ENCODE measurements around the gene PTCD2. TPM values are rescaled to one million over a fixed set of nuclear protein-coding genes. Genes with fewer than 3 reads are reported as not detected.

Gene PTCD2
- total RNA-seq, 1 donor from 2014 or later: 3.4 TPM

GRCh38 chr5:72407078-72407477 is 86.9 kb downstream of the PTCD2 start:
- TF ChIP-seq, protein P1, sequence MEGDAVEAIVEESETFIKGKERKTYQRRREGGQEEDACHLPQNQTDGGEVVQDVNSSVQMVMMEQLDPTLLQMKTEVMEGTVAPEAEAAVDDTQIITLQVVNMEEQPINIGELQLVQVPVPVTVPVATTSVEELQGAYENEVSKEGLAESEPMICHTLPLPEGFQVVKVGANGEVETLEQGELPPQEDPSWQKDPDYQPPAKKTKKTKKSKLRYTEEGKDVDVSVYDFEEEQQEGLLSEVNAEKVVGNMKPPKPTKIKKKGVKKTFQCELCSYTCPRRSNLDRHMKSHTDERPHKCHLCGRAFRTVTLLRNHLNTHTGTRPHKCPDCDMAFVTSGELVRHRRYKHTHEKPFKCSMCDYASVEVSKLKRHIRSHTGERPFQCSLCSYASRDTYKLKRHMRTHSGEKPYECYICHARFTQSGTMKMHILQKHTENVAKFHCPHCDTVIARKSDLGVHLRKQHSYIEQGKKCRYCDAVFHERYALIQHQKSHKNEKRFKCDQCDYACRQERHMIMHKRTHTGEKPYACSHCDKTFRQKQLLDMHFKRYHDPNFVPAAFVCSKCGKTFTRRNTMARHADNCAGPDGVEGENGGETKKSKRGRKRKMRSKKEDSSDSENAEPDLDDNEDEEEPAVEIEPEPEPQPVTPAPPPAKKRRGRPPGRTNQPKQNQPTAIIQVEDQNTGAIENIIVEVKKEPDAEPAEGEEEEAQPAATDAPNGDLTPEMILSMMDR (IDR thresholded peaks at IDR 0.05; ENCODE audit: insufficient read depth, low read length, severe bottlenecking): no peak
- no peaks in the 10 kb centered on the region for H3K36me3 ChIP-seq (ENCODE audit: control insufficient read depth, insufficient read depth, low read length)
- H3K4me3 ChIP-seq (ENCODE audit: low read depth, low read length): no peak overlapping the region
- DNase-seq (ENCODE audit: low read depth) (no peak), FAIRE-seq (no peak)
- no peaks in the 10 kb centered on the region for H3K27me3 ChIP-seq (ENCODE audit: control insufficient read depth, insufficient read depth, low read length)

- Histone ChIP-seq H3K27me3 (ENCODE audit: control insufficient read depth, insufficient read depth, low read length) (no peaks in the 10 kb centered on the region), H3K4me3 (ENCODE audit: low read depth, low read length) (no peak overlapping the region), H3K36me3 (ENCODE audit: control insufficient read depth, insufficient read depth, low read length) (no peaks in the 10 kb centered on the region)
- no peak for FAIRE-seq
- TF ChIP-seq, protein P1 (IDR thresholded peaks at IDR 0.05; ENCODE audit: insufficient read depth, low read length, severe bottlenecking): no peak
- peak; percentile 39 for DNase-seq (ENCODE audit: low read depth)
Measured at GRCh38 chr5:72407541-72407940, 87.4 kb downstream of the PTCD2 start.

DNA sequence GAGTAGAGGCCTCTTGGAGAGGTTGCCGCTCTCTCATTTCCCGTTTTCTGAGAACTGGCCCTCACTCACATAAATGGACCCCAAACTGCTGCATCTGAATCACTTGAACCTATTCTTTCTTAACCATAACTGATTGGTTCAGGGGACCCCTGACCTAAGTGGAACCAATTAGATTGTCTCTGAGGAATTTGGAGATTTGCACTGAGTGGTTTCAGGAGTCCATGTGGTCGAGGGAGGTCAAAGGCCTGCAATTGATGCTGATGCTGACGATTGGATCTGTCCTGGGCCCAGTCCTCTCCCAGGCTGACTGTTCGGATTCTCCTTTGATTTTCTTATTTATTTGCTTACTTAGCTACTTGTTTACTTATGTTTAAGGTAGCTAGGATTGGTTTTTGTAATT is 88.0 kb downstream of the PTCD2 start:
- DNase-seq (ENCODE audit: low read depth) (no peak), FAIRE-seq (no peak)
- Histone ChIP-seq H3K27me3 (ENCODE audit: control insufficient read depth, insufficient read depth, low read length) (no peaks in the 10 kb centered on the region), H3K4me3 (ENCODE audit: low read depth, low read length) (no peak overlapping the region), H3K36me3 (ENCODE audit: control insufficient read depth, insufficient read depth, low read length) (no peaks in the 10 kb centered on the region)
- TF ChIP-seq, protein P1 (IDR thresholded peaks at IDR 0.05; ENCODE audit: insufficient read depth, low read length, severe bottlenecking): no peak

DNA sequence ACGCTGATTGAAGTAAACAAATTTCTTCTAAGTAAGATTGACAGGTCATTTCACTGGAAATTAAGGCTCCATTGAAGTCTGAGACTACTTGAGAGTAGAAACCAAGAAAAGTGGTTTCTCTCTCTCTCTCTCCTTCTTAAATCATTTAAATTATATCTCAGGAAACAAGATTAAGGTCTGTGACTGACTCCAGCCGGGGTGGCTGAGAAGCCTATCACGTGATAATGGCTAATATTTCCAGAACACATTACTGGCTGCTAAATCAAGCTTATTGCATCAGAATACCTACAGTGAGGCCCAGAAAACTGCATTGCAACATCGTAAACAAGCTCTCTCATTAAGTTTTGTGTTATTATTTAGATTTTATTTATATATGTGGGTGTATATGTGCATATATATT is 88.4 kb downstream of the PTCD2 start:
- H3K27me3 ChIP-seq (ENCODE audit: control insufficient read depth, insufficient read depth, low read length): no peaks in the 10 kb centered on the region
- no peaks in the 10 kb centered on the region for H3K36me3 ChIP-seq (ENCODE audit: control insufficient read depth, insufficient read depth, low read length)
- TF ChIP-seq, protein P1 (IDR thresholded peaks at IDR 0.05; ENCODE audit: insufficient read depth, low read length, severe bottlenecking): no peak
- no peak overlapping the region for H3K4me3 ChIP-seq (ENCODE audit: low read depth, low read length)
- FAIRE-seq (no peak), DNase-seq (ENCODE audit: low read depth) (no peak)

GRCh38 chr5:72410688-72411295 is 90.6 kb downstream of the PTCD2 start:
- TF ChIP-seq, protein P1 (IDR thresholded peaks at IDR 0.05; ENCODE audit: insufficient read depth, low read length, severe bottlenecking): no peak
- FAIRE-seq: no peak
- peak; percentile 47 for DNase-seq (ENCODE audit: low read depth)

More at GRCh38 chr5:72410688-72411295, 90.6 kb downstream of the PTCD2 start:
- no peak overlapping the region for H3K4me3 ChIP-seq (ENCODE audit: low read depth, low read length)
- H3K36me3 ChIP-seq (ENCODE audit: control insufficient read depth, insufficient read depth, low read length): no peaks in the 10 kb centered on the region
- no peaks in the 10 kb centered on the region for H3K27me3 ChIP-seq (ENCODE audit: control insufficient read depth, insufficient read depth, low read length)
